GM13977 (cell line): ENCODE data around the gene LETM1.

Source experiments
- DNase-seq: peaks from one replicate; pipeline ENCODE4 v3.0.0; 2012; ENCODE audit warnings: low spot score
- CTCF ChIP-seq: IDR thresholded peaks from 2 replicates; pipeline ENCODE4 v1.5.1; 2012; ENCODE audit warnings: mild to moderate bottlenecking, control low read depth; ENCODE audit not compliant: insufficient read depth; ENCODE audit errors: extremely low read depth, missing control alignments
- in situ Hi-C: fragments of 300-500 bp; cut with MboI; formaldehyde crosslinking; loops from one replicate; pipeline ENCODE4 v1.12.0; 2022; ENCODE audit warnings: low sequenced_read_pairs, low pct_unique_long_range_greater_than_20kb, mixed read lengths, inconsistent platforms; ENCODE audit not compliant: unreplicated experiment

LETM1 gene

GRCh38 chr4:1870578-1871443, 14.9 kb upstream of the LETM1 start, which contains the start of gene NSD2:
Gene NSD2, plus strand, starts transcription at chr4:1871393. Its CDS starts 29,262 bp downstream, at chr4:1900655.
- in situ Hi-C loops: no loop called here
- peak; percentile 99 for DNase-seq
- TF ChIP-seq CTCF: no peak

GRCh38 chr4:1870328-1870577, 14.3 kb upstream of the LETM1 start:
- TF ChIP-seq CTCF: no peak
- in situ Hi-C loops: no loop called here
- peak; percentile 85 for DNase-seq

GRCh38 chr4:1869530-1870327, 13.8 kb upstream of the LETM1 start:
- in situ Hi-C loops: no loop called here
- no peak for TF ChIP-seq CTCF
- no peak for DNase-seq

GRCh38 chr4:1868912-1869311, 13.0 kb upstream of the LETM1 start:
- in situ Hi-C loops: no loop called here
- TF ChIP-seq CTCF: no peak
- no peak for DNase-seq

- in situ Hi-C loops: no loop called here
Measured at GRCh38 chr4:1868293-1868692, 12.3 kb upstream of the LETM1 start.

More at GRCh38 chr4:1868293-1868692, 12.3 kb upstream of the LETM1 start:
- TF ChIP-seq CTCF: no peak
- DNase-seq: no peak
